Hypothalamus (tissue), 51 donors: ENCODE data around the gene CTCF.

Experiments used
- DNase-seq, 51 donors: peaks; one replicate each; lab custom pipeline; 2025; lab: John Stamatoyannopoulos, UW

Gene CTCF

DNA sequence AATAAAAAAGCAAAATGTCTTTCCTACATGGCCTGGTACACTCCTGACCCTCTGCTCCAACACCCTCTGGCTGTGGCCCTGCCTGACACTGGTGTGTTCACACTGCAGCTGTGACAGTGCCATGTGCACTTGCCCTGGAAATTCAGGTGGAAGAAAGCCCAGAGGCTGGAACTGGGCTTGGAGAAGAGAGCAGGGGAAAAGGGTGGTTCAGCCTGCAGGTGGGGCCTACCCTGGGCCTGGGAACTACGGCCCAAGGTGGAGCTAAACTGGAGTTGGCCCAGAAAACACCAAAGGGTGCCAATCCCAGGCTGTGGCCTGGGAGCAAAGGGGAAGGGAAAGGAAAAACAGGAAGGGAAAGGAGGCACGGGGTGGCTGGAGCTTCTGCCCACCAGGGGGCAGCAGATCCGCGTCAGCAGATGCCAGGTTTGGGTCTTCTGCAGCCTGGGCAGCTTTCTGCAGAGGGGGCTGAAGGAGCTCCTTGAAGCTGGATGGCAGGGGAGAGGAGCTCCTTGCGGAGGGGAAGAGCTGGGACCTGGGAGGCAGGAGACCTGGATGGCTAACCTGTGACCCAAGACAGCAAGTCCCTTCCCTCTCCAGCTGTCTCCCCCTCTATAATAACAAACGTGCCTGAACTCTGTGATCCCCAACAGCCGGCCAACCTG, 15.4 kb upstream of the CTCF start:
- DNase-seq, result peak in 37 of 51 donors; percentile 10 to 75 (median 45)

DNA sequence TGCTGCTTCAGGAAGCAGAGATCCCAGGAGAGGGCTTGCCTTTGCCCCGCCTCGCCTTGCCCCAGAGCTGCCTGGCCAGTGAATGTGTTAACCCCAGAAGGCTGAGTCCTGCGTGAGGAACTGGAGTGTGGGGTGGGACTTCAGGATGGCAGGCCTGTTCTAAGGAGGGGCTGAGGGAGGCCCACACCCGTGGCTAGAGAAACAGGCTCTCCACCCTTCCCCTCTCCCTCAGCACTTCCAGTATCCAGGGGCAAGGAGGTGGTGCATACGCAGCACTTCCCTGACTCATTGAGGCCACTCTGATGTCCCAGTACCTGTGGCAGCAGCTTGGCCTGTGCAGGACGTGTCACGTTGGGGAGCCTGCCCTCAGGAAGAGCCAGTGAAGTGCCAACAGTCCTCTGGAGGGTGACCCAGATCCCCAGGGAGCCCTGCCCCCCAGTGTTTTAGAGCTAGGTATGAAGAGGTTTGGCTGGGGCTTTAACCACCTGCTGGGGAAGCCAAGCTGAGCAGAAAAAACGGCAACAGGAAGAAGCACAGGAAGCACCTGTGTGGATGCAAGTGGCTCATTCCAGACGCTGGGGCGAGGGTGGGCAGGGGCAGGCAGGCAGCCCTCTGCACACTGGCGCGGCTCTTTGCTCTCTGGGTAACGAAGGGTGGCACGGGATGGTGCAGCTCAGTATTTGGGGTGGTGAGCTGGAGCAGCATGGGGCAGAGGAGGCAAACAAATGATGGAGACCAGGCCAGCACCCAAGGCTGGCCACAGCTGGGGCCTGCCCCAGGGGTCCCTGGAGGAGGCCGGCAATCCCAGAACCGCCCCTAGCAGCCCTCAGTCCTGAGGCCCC, 14.7 kb upstream of the CTCF start:
- DNase-seq, result no peak

DNA sequence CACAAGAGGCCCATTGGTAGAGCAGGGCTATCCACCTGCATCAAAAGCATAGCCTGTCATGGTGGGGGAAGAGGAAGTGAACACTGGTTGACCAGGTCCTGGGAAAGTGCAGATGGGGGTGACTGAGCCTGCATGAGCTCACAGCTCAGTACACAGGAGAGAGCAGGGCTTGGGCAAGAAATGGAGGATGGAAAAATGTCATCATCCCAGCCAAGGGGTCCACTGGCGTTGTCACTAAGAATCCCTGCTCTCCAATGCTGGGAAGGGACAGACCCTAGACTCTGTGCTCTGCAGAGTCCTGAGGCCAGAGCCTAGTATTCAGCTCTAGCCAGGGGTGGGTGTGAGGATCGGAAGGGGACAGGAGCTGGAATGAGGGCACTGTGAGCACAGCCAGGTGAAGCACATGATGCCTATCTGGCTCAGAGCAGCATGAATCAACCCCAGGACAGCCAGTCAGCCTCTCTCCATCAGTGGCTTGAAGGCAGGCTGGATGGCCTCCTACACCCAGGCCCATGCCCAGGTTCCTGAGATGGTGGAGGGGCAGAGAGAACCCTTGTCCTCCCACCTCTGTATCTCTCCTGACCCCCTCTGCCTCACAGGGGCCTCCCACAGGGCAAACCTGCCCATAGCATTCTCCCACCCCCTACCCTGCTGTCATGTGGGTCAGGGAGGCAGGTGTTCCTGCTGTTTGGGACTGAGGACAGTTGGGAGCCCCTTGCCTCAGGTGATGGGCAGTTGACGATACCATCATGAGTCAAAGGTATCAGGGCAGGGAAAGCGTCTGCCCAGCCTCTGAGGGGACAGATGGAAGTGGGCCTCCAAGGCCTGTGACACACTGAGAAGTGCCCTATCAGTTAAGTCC, 13.8 kb upstream of the CTCF start:
- DNase-seq, result no peak

DNA sequence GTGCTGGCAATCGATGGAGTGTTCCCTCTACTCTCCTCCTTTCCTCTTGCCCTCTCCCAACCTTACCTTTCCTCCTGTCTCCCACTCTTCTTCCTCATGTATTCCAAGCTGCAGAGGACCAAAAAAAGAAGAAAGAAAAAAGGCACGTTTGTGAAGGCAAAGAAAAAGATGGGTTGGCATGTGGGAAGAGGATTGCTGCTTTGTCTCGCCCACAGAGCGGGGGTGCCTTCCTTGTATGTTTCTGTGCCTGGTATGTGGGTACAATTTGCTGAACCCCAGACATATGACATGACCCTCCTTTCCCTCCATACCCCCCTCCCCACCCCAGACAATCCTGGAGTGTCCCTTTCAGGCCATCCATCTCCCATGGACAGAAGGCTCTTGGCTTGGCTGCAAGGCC, 13.1 kb upstream of the CTCF start:
- no peak for DNase-seq

DNA sequence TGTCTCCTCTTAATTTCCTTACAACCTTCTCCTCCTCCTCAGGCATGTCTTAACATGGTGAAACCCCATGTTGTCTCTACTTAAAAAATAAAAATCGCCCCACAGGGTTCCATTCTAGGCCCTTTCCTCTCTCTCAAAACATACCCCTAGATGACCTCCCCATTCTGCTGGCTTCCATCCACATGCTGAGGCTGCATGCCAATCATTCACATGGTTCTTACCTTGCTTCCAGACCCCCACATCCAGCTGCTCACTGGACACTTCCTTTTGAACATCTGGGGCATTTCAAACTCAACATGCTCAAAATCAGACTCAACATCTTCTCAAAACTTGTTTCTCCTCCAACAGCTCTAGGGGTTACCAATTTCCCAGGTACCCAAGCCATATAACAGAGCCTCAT, 12.4 kb upstream of the CTCF start:
- DNase-seq, result no peak

DNA sequence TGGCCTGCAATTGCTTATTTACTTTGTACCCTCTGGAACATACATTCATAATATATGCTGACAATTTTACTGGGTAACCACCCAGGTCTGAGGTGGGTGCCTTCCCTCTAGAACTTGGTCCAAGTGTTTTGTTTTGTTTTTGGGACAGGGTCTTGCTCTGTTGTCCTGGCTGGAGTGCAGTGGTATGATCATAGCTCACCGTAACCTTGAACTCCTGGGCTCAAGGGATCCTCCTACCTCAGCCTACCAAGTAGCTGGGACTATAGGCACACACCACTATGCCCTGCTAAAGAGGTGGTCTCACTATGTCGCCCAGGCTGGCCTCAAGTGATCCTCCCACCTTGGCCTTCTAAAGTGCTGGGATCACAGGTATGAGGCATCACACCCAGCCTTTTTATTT, 11.2 kb upstream of the CTCF start:
- no peak for DNase-seq

DNA sequence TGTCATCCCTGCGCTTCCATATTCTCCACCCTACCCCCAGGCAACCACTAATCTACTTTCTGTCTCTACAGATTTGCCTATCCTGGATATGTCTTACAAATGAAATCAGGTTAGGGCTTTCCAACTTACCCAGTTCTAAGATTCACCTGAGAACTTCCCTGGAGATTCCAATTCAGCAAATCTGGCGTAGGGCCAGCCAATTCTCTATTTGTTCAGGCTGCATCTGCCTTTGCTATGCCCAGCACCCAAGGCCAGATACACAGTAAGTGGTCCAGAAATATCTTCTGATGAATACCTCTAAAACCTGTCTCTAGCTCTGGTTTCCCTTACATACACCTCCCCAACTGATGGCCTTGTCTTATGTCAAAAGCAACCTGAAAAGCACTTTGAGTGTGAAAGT, 10.4 kb upstream of the CTCF start:
- no peak for DNase-seq

DNA sequence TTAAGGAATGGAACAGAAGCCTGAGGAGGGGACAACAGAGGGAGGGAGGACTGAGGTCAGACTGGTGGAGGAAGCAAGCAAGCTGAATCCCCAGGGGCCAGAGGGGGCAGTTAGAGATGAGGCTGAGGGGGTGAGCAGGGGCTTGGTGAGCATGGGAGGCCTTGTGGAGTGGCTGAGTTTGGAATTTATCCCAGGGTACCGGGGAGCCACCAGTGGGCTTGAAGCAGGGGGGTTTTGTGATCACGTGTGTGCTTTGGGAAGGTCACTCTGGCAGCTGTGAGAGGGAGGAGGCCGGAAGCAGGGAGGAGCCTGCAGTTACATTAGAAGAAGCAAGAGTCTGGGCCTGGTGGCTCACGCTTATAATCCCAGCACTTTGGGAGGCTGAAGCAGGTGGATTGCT, 9.8 kb upstream of the CTCF start:
- no peak for DNase-seq

DNA sequence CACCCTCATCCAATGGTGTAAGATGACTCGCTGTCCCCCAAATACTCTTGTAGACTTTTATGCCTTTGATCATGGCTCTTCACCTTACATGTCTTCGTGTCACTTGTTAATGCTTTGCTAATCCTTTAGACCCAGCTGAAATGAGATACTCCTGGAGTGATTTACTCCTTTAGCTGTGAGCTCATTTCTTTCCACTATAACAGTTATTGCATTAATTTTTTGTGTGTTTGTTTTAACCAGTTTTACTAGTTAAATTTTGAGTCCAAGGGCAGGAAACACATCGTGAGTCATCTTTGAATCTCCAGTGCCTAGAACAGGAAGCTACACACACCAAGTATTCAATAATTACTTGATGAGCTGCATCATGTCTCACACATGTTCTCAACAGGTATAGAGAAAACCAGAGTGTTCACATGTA, 6.5 kb upstream of the CTCF start:
- no peak for DNase-seq

DNA sequence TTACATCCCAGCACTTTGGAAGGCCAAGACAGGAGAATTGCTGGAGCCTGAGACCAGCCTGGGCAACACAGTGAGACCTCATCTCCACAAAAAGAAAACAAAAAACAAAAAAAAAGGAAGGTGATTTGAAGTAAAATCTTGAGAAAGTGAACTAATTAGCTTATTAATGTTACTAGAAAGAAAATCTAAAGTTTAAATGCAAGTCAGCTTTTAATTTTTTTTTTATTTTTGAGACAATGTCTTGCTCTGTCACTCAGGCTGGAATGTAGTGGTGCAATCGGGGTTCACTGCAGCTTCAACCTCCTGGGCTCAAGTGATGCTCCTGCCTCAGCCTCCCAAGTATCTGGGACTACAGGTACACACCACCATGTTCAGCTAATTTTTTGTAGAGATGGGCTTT, 3.5 kb upstream of the CTCF start:
- DNase-seq, result no peak

DNA sequence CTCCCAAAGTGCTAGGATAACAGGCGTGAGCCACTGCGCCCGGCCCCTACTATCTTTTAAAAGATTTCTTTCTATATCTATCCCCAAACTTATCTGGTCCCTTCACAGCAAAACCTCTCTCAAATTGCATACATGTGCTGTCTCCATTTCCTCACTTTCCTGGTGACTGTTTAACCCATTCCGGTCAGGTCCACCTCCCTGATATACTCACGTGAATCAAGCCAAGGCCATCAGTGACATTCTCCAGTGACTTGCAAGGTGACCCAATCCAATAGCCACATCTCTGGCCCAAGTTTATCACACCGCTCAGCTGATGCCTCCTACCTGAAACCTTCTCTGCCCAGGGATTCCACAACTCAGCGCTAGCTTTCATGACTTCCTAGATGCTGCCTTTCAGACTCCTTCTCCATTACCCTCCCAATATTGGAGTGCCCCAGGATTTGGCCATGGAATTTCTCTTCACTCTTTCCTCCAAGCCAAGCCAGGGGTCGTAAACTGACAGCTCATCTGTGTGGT, 1.4 kb upstream of the CTCF start:
- DNase-seq, result no peak

DNA sequence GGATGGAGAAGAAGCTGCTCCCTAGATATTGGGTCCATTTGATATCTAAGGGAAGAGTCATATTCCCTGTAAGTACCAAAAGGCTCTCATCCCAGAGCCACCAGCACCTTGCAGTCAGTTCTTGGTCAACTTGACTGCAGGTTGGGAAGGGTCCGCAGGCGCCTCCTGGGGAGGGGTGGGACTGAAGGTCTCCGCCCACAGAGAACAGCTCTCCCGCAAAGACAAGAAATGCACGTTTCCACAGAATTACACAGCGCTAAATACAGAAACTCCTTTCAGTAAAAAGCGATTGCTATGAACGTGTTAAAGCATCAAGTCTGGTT, 864 bp upstream of the CTCF start:
- no peak for DNase-seq

DNA sequence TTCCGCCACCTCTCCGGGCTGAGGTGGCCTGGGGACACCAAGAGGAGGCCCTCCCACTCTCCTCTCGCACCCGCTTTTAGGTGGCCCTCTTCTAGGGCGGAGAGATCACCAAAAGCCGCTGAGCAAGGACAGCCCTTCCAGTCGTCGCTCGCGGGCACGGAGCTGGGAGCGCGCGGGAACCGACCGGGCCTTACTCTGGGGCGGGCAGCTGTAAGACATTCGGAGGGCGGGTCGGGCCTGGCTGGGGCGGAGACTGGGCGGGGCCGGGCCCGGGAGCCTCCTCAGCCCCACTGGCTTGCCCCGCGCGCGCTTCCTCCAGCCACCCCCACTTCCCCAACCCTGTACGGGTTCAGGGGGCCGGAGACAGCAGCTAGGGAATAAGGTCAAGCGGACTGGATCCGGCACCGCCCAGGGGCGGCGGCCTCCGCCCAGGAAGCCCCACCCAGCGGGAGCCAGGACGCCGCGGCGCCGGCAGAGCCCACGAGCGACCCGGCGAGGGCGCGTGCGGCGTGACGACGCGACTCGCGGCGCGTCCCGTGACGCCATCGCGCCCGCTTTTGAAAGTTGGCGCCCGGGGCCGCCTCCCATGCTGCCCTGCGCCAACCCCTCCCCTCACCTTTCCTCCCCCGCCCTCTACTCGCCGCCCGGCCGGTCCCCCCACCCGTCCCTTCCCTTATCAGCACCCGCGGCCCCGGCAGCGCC, 351 bp upstream of the CTCF start:
- DNase-seq, result peak; percentile 72 to 98 (median 94)

DNA sequence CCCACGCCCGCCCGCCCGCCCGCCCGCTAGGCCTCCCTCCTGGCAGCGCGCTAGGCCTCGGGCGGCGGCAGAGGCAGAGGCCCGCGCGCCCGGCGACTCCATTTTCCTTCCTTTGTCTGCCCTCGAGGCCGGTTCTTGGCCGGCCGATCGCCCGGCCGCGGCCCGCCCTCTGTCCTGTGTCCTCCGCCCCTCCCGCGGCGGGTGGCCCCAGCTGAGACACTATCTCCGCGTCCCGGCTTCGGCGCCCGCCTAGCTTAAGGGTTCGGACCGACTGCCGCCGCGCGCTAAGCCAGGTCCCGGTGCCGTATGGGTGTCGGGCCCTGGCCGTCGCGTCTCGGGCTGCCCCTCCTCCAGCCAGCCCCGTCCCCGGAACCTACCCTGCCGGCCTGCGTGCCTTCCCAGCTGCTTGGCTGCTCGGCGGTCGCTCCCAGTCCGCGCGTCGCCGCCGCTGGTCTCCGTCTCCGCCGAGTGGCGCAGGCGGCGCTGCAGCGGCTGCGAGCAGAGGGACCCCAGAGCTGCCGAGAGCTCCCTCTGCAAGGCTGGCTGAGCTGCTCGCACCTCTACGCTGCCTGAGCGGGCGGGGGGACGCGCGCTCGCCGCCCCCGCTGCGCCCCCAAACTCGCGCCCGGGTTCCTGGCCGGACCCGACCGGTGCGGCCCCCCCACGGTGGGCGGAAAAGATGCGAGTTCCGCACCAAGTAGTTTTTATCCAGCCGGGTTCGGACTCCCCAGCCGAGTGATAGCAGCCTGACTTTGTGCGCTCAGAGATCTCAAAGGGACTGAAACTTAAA, 787 bp downstream of the CTCF start:
- DNase-seq, result peak in 36 of 51 donors; percentile 34 to 83 (median 62)

DNA sequence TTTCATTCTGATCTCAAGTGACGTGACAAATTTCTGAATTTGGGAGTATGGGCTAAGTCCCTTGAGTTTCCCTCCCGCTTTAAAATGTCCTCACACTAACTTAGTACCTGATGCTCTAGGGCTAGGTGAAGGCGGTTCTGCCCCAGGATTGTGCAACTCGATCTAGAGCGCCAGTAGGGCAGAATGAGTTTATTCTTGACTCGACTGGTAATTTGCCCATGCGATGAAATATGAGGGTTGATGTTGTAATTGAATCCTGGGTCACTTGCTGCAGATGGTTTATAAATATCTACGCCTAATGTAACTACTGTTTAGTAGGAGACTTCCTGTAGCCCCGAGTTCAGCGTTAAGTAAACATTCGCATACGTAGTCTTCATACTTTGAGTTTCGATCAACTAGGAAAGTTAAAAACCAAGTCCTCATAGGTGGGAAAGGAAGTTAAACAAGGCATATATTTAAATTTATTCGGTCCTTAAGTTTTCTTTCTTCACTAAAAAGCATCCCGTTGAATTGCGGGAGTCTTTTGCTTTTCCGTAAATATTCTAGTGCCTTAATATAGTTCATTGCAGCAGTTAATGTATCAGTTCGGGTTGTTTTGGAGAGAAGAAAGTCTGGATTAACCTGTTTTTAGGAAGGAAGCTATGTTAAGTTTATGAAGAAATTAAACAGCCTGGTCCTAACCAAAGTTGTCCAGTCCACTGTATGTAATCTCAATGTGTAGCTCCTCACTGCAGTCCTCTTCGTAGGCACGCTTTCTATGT, 1.6 kb downstream of the CTCF start:
- peak in 2 of 51 donors; percentile 6 to 15 for DNase-seq

DNA sequence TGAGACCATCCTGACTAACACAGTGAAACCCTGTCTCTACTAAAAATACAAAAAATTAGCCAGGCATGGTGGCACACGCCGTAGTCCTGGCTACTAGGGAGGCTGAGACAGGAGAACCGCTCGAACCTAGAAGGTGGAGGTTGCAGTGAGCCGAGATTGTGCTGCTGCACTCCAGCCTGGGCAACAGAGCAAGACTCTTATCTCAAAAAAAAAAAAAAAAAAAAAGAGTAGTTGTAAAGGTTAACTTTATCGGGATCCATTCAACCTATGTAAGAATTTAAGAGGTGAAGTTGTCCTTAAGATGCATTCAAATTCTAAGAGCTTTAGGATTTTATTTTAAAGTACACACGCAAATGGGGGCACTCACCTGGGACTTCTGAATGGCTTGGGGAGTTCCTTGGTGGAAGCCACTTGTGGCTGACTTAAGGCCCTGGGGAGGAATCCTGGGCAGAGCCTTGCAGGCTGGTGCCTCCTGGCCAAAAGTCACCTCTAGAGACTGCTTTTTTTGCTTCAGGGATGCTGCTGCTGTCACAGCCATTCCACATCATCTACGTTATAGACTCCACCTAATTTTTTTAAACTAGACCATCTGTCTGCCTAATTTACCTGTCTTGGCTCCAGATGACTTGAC, 3.3 kb downstream of the CTCF start:
- DNase-seq, result no peak

DNA sequence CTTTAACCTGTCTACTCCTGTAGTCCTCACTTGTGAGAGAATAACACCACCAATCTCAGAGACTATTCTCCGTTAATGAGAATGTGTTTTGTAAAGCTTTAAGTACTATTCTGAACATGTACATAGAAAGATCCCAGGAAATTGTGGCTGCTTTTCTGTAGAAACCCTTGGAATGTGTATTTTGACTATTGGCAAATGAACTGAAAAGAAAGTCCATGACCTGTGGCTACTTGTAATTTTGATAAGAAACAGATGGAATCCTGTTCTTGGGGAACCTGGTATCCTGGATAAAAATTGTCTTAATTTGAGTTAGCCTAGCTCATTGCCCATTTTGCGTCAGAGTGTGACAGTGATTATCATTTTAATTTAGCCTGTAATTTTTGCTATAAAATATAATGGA, 9.1 kb downstream of the CTCF start:
- no peak for DNase-seq

DNA sequence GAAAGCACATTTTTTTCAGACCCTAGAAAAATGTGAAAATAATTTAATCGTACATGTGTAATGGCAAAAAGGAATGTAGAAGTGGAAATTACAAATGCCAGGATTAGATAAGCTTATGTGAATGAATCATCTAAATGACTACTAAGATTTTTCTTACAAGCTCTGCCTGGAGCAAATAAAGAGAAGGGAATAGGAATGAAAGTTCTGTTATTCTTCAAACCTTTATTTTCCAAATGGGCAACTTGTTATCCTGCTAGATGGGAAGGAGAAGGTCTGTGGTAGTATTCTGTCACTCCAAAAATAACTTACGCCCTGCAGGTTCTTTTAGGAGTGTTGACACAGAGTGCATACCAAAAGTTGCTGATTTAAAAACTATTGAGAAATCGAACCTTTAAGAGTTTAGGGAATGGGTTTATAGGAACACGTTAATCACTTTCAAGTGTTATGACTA, 9.7 kb downstream of the CTCF start:
- no peak for DNase-seq

DNA sequence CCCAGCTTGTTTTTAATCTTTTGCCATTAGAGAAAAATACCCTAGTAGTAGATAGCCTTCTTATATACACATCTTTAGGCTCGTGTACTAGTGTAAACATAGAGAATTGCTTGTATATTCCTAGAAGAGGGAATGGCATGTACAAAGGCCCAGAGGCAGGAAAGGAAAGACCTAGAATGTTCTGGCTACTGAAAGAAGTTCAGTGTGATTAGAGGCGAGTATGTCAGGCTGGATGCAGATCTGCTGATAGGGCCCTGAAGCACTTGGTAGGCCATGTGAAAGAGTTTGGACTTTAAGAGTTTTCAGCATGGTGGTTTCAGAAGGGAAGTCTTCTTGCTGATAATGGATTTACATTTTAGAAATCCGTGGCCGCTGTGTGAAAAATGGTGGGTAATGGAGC, 17.4 kb downstream of the CTCF start:
- no peak for DNase-seq
